Left hindlimb (tissue), 1 donor: ENCODE data around the gene PCDHA1.
A peak's percentile ranks its signal among the peaks of the same experiment; 100 is the strongest.

Experiments used
- DNase-seq: peaks from one replicate; pipeline ENCODE4 v3.0.0-alpha.2; 2018

The PCDHA1 gene

GRCh38 chr5:140996060-140996459 is 210.1 kb downstream of the PCDHA1 start:
- DNase-seq: no peak

- DNase-seq: no peak
Observed at GRCh38 chr5:140998921-140999410, 213.0 kb downstream of the PCDHA1 start.

- no peak for DNase-seq
Observed at GRCh38 chr5:141001446-141001843, 215.5 kb downstream of the PCDHA1 start.

- peak; percentile 38 for DNase-seq
Observed at GRCh38 chr5:141001844-141002604, 216.1 kb downstream of the PCDHA1 start.

- no peak for DNase-seq
Observed at GRCh38 chr5:141002605-141002965, 216.6 kb downstream of the PCDHA1 start.

GRCh38 chr5:141003031-141003430 is 217.1 kb downstream of the PCDHA1 start:
- DNase-seq: no peak

- DNase-seq: no peak
Observed at GRCh38 chr5:141003791-141004611, 218.1 kb downstream of the PCDHA1 start.

- DNase-seq: no peak
Observed at GRCh38 chr5:141007791-141008190, 221.9 kb downstream of the PCDHA1 start.

- no peak for DNase-seq
Observed at GRCh38 chr5:141010047-141010793, 224.3 kb downstream of the PCDHA1 start.

- DNase-seq: no peak
Observed at GRCh38 chr5:141017943-141018342, 232.0 kb downstream of the PCDHA1 start.

- no peak for DNase-seq
Observed at GRCh38 chr5:141022384-141022783, 236.4 kb downstream of the PCDHA1 start.

- no peak for DNase-seq
Observed at GRCh38 chr5:141031006-141031405, 245.1 kb downstream of the PCDHA1 start.

- DNase-seq: no peak
Observed at GRCh38 chr5:141032626-141033025, 246.7 kb downstream of the PCDHA1 start.

GRCh38 chr5:141039061-141039460 is 253.1 kb downstream of the PCDHA1 start:
- no peak for DNase-seq

GRCh38 chr5:141039517-141039916 is 253.6 kb downstream of the PCDHA1 start:
- DNase-seq: no peak

- peak; percentile 40 for DNase-seq
Observed at GRCh38 chr5:141040093-141040770, 254.3 kb downstream of the PCDHA1 start.

- DNase-seq: peak; percentile 82
Observed at GRCh38 chr5:141040771-141041426, 255.0 kb downstream of the PCDHA1 start.

GRCh38 chr5:141041427-141041785 is 255.5 kb downstream of the PCDHA1 start:
- DNase-seq: no peak

- DNase-seq: no peak
Observed at GRCh38 chr5:141042555-141042954, 256.6 kb downstream of the PCDHA1 start.

- no peak for DNase-seq
Observed at GRCh38 chr5:141050622-141051520, 264.9 kb downstream of the PCDHA1 start, which contains the start of gene PCDHB1. TSS of gene PCDHB1 (plus strand) at chr5:141051374. CDS start at chr5:141051471, 97 bp downstream.

- no peak for DNase-seq
Observed at GRCh38 chr5:141051521-141051866, 265.6 kb downstream of the PCDHA1 start.
